ENCODE data around the gene PRDM16.

GRCh38 chr1:3141836-3142235 is 72.8 kb downstream of the PRDM16 start:
- TF ChIP-seq SUZ12 (IDR thresholded peaks at IDR 0.05; ENCODE audit: extremely low read depth, insufficient read depth, insufficient read length) (no peak), YY1 (IDR thresholded peaks at IDR 0.05; ENCODE audit: insufficient read depth, insufficient read length) (no peak), ZNF274 (IDR thresholded peaks at IDR 0.05; ENCODE audit: low read depth, low read length) (no peak)
